Memory B cell (primary cell): ENCODE measurements around the gene HIVEP1.

Experiments used
- ATAC-seq: fragments of 150-1000 bp; cut with Tn5 transposase; 2 replicates; pipeline ENCODE4 v1.10.0; 2021; ENCODE audit warnings: low read depth, mild to moderate bottlenecking, moderate library complexity
- DNase-seq, 2 donors: peaks; one replicate each; pipeline ENCODE4 v3.0.0; 2022; ENCODE audit warnings: low spot score in 2 of 2
- H3K27ac Mint-ChIP-seq: one replicate; pipeline ENCODE4 v1.8.0; 2022; ENCODE audit warnings: mild to moderate bottlenecking, moderate library complexity, mixed read lengths
- H3K27me3 Mint-ChIP-seq: one replicate; pipeline ENCODE4 v1.8.0; 2022; ENCODE audit warnings: mixed read lengths
- H3K36me3 Mint-ChIP-seq: one replicate; pipeline ENCODE4 v1.8.0; 2022; ENCODE audit warnings: mild to moderate bottlenecking, mixed read lengths
- H3K4me1 Mint-ChIP-seq: one replicate; pipeline ENCODE4 v1.8.0; 2022; ENCODE audit warnings: mixed read lengths
- H3K4me3 Mint-ChIP-seq: one replicate; pipeline ENCODE4 v1.8.0; 2022; ENCODE audit warnings: mild to moderate bottlenecking, moderate library complexity, mixed read lengths
- H3K9me3 Mint-ChIP-seq: one replicate; pipeline ENCODE4 v1.8.0; 2022; ENCODE audit warnings: mixed read lengths

HIVEP1 gene

GRCh38 chr6:11977193-11977592, 34.9 kb upstream of the HIVEP1 start:
- no peaks in the 10 kb centered on the region for H3K27me3 Mint-ChIP-seq
- H3K36me3 Mint-ChIP-seq: no peaks in the 10 kb centered on the region
- ATAC-seq (no peak), DNase-seq (no peak)
- peaks cover 18% of the 10 kb centered on the region for H3K4me1 Mint-ChIP-seq
- no peaks in the 10 kb centered on the region for H3K9me3 Mint-ChIP-seq
- H3K27ac Mint-ChIP-seq: no peak overlapping the region
- H3K4me3 Mint-ChIP-seq: no peak overlapping the region

- H3K27ac Mint-ChIP-seq: no peak overlapping the region
- H3K4me1 Mint-ChIP-seq: peaks cover 17% of the 10 kb centered on the region
- no peaks in the 10 kb centered on the region for H3K27me3 Mint-ChIP-seq
- H3K36me3 Mint-ChIP-seq: no peaks in the 10 kb centered on the region
- no peak overlapping the region for H3K4me3 Mint-ChIP-seq
- H3K9me3 Mint-ChIP-seq: no peaks in the 10 kb centered on the region
- DNase-seq (no peak), ATAC-seq (no peak)
Observed at GRCh38 chr6:11977738-11978137, 34.4 kb upstream of the HIVEP1 start.

- ATAC-seq (no peak), DNase-seq (no peak)
- H3K9me3 Mint-ChIP-seq: no peaks in the 10 kb centered on the region
- H3K27me3 Mint-ChIP-seq: no peaks in the 10 kb centered on the region
- H3K4me3 Mint-ChIP-seq: no peak overlapping the region
- H3K36me3 Mint-ChIP-seq: no peaks in the 10 kb centered on the region
- peaks cover 16% of the 10 kb centered on the region for H3K4me1 Mint-ChIP-seq
- peak overlapping the region; percentile 11 for H3K27ac Mint-ChIP-seq
Observed at GRCh38 chr6:11978169-11978987, 33.7 kb upstream of the HIVEP1 start.

- ATAC-seq: no peak
Observed at GRCh38 chr6:11979866-11980265, 32.2 kb upstream of the HIVEP1 start.

GRCh38 chr6:11983306-11983705, 28.8 kb upstream of the HIVEP1 start:
- Mint-ChIP-seq H3K4me1 (peaks cover under 1% of the 10 kb centered on the region), H3K9me3 (no peaks in the 10 kb centered on the region), H3K27ac (no peak overlapping the region)

More at GRCh38 chr6:11979866-11980265, 32.2 kb upstream of the HIVEP1 start:
- Mint-ChIP-seq H3K36me3 (no peaks in the 10 kb centered on the region), H3K9me3 (no peaks in the 10 kb centered on the region), H3K27me3 (no peaks in the 10 kb centered on the region), H3K4me3 (no peak overlapping the region), H3K4me1 (peaks cover 14% of the 10 kb centered on the region), H3K27ac (no peak overlapping the region)
- DNase-seq: no peak

GRCh38 chr6:11987386-11987785, 24.7 kb upstream of the HIVEP1 start:
- Mint-ChIP-seq H3K9me3 (no peaks in the 10 kb centered on the region), H3K27me3 (no peaks in the 10 kb centered on the region), H3K4me3 (no peak overlapping the region), H3K4me1 (no peaks in the 10 kb centered on the region), H3K36me3 (no peaks in the 10 kb centered on the region), H3K27ac (no peak overlapping the region)
- no peak for ATAC-seq
- no peak for DNase-seq

More at GRCh38 chr6:11983306-11983705, 28.8 kb upstream of the HIVEP1 start:
- Mint-ChIP-seq H3K27me3 (no peaks in the 10 kb centered on the region), H3K4me3 (no peak overlapping the region), H3K36me3 (no peaks in the 10 kb centered on the region)
- ATAC-seq: no peak
- no peak for DNase-seq

GRCh38 chr6:11989386-11989785, 22.7 kb upstream of the HIVEP1 start:
- no peaks in the 10 kb centered on the region for H3K36me3 Mint-ChIP-seq
- DNase-seq (no peak), ATAC-seq (no peak)
- no peak overlapping the region for H3K27ac Mint-ChIP-seq
- peaks cover 2% of the 10 kb centered on the region for H3K27me3 Mint-ChIP-seq
- H3K4me3 Mint-ChIP-seq: no peak overlapping the region
- H3K9me3 Mint-ChIP-seq: no peaks in the 10 kb centered on the region
- H3K4me1 Mint-ChIP-seq: no peaks in the 10 kb centered on the region

- Mint-ChIP-seq H3K4me3 (no peak overlapping the region), H3K27me3 (peaks cover 2% of the 10 kb centered on the region), H3K27ac (no peak overlapping the region), H3K9me3 (no peaks in the 10 kb centered on the region), H3K4me1 (no peaks in the 10 kb centered on the region), H3K36me3 (no peaks in the 10 kb centered on the region)
- DNase-seq (no peak), ATAC-seq (no peak)
Observed at GRCh38 chr6:11992086-11992485, 20.0 kb upstream of the HIVEP1 start.

- H3K4me1 Mint-ChIP-seq: peaks cover 2% of the 10 kb centered on the region
- no peak overlapping the region for H3K4me3 Mint-ChIP-seq
- H3K27ac Mint-ChIP-seq: no peak overlapping the region
- H3K36me3 Mint-ChIP-seq: no peaks in the 10 kb centered on the region
- DNase-seq (no peak), ATAC-seq (no peak)
- peaks cover 2% of the 10 kb centered on the region for H3K27me3 Mint-ChIP-seq
- H3K9me3 Mint-ChIP-seq: no peaks in the 10 kb centered on the region
Observed at GRCh38 chr6:11994875-11995461, 17.1 kb upstream of the HIVEP1 start.

GRCh38 chr6:11996751-11997150, 15.4 kb upstream of the HIVEP1 start:
- DNase-seq (no peak), ATAC-seq (no peak)
- Mint-ChIP-seq H3K36me3 (no peaks in the 10 kb centered on the region), H3K4me3 (no peak overlapping the region), H3K27me3 (peaks cover 2% of the 10 kb centered on the region), H3K9me3 (no peaks in the 10 kb centered on the region), H3K27ac (no peak overlapping the region), H3K4me1 (peaks cover 2% of the 10 kb centered on the region)

GRCh38 chr6:11999246-11999645, 12.9 kb upstream of the HIVEP1 start:
- H3K4me3 Mint-ChIP-seq: no peak overlapping the region
- H3K36me3 Mint-ChIP-seq: no peaks in the 10 kb centered on the region
- no peak for DNase-seq

GRCh38 chr6:12000174-12000573, 11.9 kb upstream of the HIVEP1 start:
- DNase-seq (no peak), ATAC-seq (no peak)
- Mint-ChIP-seq H3K36me3 (no peaks in the 10 kb centered on the region), H3K9me3 (no peaks in the 10 kb centered on the region), H3K27ac (no peak overlapping the region), H3K27me3 (no peaks in the 10 kb centered on the region), H3K4me1 (peaks cover 2% of the 10 kb centered on the region), H3K4me3 (no peak overlapping the region)

More at GRCh38 chr6:11999246-11999645, 12.9 kb upstream of the HIVEP1 start:
- Mint-ChIP-seq H3K4me1 (peaks cover 2% of the 10 kb centered on the region), H3K9me3 (no peaks in the 10 kb centered on the region), H3K27me3 (no peaks in the 10 kb centered on the region), H3K27ac (no peak overlapping the region)
- ATAC-seq: no peak

GRCh38 chr6:12001004-12001705, 11.0 kb upstream of the HIVEP1 start:
- Mint-ChIP-seq H3K27me3 (no peaks in the 10 kb centered on the region), H3K4me3 (no peak overlapping the region), H3K4me1 (peaks cover 2% of the 10 kb centered on the region), H3K27ac (no peak overlapping the region), H3K9me3 (no peaks in the 10 kb centered on the region), H3K36me3 (no peaks in the 10 kb centered on the region)
- no peak for DNase-seq
- no peak for ATAC-seq

GRCh38 chr6:12001706-12002435, 10.2 kb upstream of the HIVEP1 start:
- Mint-ChIP-seq H3K27me3 (no peaks in the 10 kb centered on the region), H3K4me1 (peaks cover 2% of the 10 kb centered on the region), H3K27ac (no peak overlapping the region), H3K9me3 (no peaks in the 10 kb centered on the region), H3K4me3 (no peak overlapping the region), H3K36me3 (no peaks in the 10 kb centered on the region)
- DNase-seq: no peak
- ATAC-seq: no peak
